NCI-H526 (cell line): ENCODE measurements around the gene RC3H1.

Experiments used
- DNase-seq, 2 experiments: peaks; one replicate each; lab custom pipeline; 2025; lab: John Stamatoyannopoulos, UW

RC3H1 gene

GRCh38 chr1:173886746-173887611 lies 135.2 kb downstream of the RC3H1 start:
- no peak for DNase-seq

- DNase-seq: no peak
Measured at GRCh38 chr1:173884701-173885100, 137.5 kb downstream of the RC3H1 start.
